ENCODE data around the gene TRIM42. TPM values are rescaled to one million over a fixed set of nuclear protein-coding genes. Genes with fewer than 3 reads are reported as not detected.

TRIM42 gene
- polyA plus RNA-seq, 2 of the 4 experiments (the other 2 are of a cell fraction), result not detected

- Histone ChIP-seq H3K4me3 (no peak overlapping the region), H3K4me1 (no peaks in the 10 kb centered on the region), H3K4me2 (no peak overlapping the region), H3K9me3 (no peaks in the 10 kb centered on the region), H3K27ac (no peak overlapping the region)
- 21% methylated on average over 3 of the region's 3 CpGs for WGBS (ENCODE audit: missing lambda C conversion rate)
- ATAC-seq (no peak), DNase-seq (ENCODE audit: low read depth in 1 of 2, low spot score in 1 of 2) (no peak), FAIRE-seq (no peak)
- POLR2A ChIA-PET, result no interaction called here
- CTCF ChIA-PET, result no interaction called here
- TF ChIP-seq, protein P1, sequence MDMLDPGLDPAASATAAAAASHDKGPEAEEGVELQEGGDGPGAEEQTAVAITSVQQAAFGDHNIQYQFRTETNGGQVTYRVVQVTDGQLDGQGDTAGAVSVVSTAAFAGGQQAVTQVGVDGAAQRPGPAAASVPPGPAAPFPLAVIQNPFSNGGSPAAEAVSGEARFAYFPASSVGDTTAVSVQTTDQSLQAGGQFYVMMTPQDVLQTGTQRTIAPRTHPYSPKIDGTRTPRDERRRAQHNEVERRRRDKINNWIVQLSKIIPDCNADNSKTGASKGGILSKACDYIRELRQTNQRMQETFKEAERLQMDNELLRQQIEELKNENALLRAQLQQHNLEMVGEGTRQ (IDR thresholded peaks at IDR 0.05), result no peak
- no peak for TF ChIP-seq TFCP2L1 (CRISPR knock-in tag; IDR thresholded peaks at IDR 0.05)
- TF ChIP-seq SMC3 (IDR thresholded peaks at IDR 0.05), result no peak
- no peak for TF ChIP-seq HOXA7 (CRISPR knock-in tag; IDR thresholded peaks at IDR 0.05)
- no peak for TF ChIP-seq MAX (IDR thresholded peaks at IDR 0.05)
- no peak for TF ChIP-seq HOXB13 (CRISPR knock-in tag; IDR thresholded peaks at IDR 0.05; ENCODE audit: low read depth)
- no peak for TF ChIP-seq RFX5 (IDR thresholded peaks at IDR 0.05)
- TF ChIP-seq FOSL2 (IDR thresholded peaks at IDR 0.05), result no peak
- no peak for TF ChIP-seq FOSL2 (CRISPR knock-in tag; IDR thresholded peaks at IDR 0.05)
- no peak for TF ChIP-seq HEYL (CRISPR knock-in tag; IDR thresholded peaks at IDR 0.05)
- no peak for TF ChIP-seq RAD21 (conservative IDR thresholded peaks at IDR 0.05 in 1 of 2, IDR thresholded peaks at IDR 0.05 in 1 of 2)
- TF ChIP-seq, protein P2, sequence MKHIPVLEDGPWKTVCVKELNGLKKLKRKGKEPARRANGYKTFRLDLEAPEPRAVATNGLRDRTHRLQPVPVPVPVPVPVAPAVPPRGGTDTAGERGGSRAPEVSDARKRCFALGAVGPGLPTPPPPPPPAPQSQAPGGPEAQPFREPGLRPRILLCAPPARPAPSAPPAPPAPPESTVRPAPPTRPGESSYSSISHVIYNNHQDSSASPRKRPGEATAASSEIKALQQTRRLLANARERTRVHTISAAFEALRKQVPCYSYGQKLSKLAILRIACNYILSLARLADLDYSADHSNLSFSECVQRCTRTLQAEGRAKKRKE (CRISPR knock-in tag; IDR thresholded peaks at IDR 0.05; ENCODE audit: low read depth), result no peak
These were observed 21.8 kb downstream of the TRIM42 start for GRCh38 chr3:140699516-140700231.

GRCh38 chr3:140702281-140702680 is 24.4 kb downstream of the TRIM42 start:
- no peak for TF ChIP-seq HOXB5 (CRISPR knock-in tag; IDR thresholded peaks at IDR 0.05)
- no peak for TF ChIP-seq KDM5A (IDR thresholded peaks at IDR 0.05)
- no peak for TF ChIP-seq E2F6 (IDR thresholded peaks at IDR 0.05; ENCODE audit: borderline replicate concordance, low read depth)
- TF ChIP-seq GATA3 (IDR thresholded peaks at IDR 0.05; ENCODE audit: borderline replicate concordance), result no peak
- TF ChIP-seq MAX (IDR thresholded peaks at IDR 0.05), result no peak
- TF ChIP-seq HDAC2 (IDR thresholded peaks at IDR 0.05), result no peak
- no peak for TF ChIP-seq BHLHE40 (IDR thresholded peaks at IDR 0.05; ENCODE audit: low read depth, low read length)
- TF ChIP-seq FOSL2 (IDR thresholded peaks at IDR 0.05), result no peak
- TF ChIP-seq FOSL2 (CRISPR knock-in tag; IDR thresholded peaks at IDR 0.05), result no peak
- TF ChIP-seq CTCF (IDR thresholded peaks at IDR 0.05), result no peak
- TF ChIP-seq HOXA7 (CRISPR knock-in tag; IDR thresholded peaks at IDR 0.05), result no peak
- TF ChIP-seq CBX8 (IDR thresholded peaks at IDR 0.05), result no peak
- TF ChIP-seq CHD2 (IDR thresholded peaks at IDR 0.05; ENCODE audit: low read length, partially characterized antibody), result no peak
- TF ChIP-seq CEBPB (IDR thresholded peaks at IDR 0.05), result no peak
- TF ChIP-seq ZNF302 (CRISPR knock-in tag; IDR thresholded peaks at IDR 0.05), result no peak
- no peak for TF ChIP-seq NFE2L2 (conservative IDR thresholded peaks at IDR 0.05; ENCODE audit: low read length)
- no peak for FAIRE-seq
- Histone ChIP-seq H3K9me3 (no peaks in the 10 kb centered on the region), H3K4me3 (no peak overlapping the region), H3K27ac (no peak overlapping the region), H3K4me2 (no peak overlapping the region), H3K4me1 (no peaks in the 10 kb centered on the region)
- DNase-seq (ENCODE audit: low read depth in 1 of 2, low spot score in 1 of 2), result no peak
- ChIA-PET CTCF (no interaction called here), POLR2A (no interaction called here)
- 4% methylated on average over 4 of the region's 4 CpGs for WGBS (ENCODE audit: missing lambda C conversion rate)
- ATAC-seq, result no peak
